ENCODE measurements around the gene PTAFR.
A peak's percentile ranks its signal among the peaks of the same experiment; 100 is the strongest.

PTAFR gene

DNA sequence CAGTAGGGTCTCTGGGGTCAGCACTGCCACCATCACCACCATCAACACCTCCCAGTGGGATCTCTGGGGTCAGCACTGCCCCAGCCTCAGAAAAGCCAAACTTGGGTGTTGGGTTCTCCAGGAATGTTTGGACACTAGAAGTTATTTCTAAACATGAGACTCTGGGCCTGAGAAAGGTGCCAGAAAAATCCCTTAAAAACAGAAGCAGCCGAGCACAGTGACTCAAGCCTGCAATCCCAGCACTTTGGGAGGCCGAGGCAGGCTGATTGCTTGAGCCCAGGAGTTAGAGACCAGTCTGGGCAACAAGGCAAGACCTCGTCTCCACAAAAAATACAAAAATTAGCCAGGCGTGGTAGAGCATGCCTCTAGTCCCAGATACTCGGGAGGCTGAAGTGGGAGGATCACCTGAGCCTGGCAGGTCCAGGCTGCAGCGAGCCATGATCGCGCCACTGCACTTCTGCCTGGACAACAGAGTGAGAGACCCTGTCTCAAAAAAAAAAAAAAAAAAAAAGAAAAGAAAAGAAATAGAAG, 470 bp downstream of the PTAFR start:
- no peak for DNase-seq

DNA sequence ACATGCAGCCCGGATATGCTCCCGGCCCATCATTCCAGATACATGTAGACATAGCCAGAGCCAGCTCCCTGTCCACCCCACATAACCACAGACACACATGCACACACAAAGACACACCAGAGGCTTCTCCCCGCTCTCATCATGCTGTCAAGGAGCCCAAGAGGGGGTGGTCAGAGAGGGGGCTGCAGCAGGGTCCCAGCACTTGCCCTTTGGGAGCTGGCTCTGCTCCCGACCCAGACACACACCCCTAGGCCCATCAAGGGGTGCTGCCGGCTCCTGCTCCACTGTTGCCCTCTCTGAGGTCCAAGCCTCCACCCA, 2.6 kb downstream of the PTAFR start:
- DNase-seq: no peak

DNA sequence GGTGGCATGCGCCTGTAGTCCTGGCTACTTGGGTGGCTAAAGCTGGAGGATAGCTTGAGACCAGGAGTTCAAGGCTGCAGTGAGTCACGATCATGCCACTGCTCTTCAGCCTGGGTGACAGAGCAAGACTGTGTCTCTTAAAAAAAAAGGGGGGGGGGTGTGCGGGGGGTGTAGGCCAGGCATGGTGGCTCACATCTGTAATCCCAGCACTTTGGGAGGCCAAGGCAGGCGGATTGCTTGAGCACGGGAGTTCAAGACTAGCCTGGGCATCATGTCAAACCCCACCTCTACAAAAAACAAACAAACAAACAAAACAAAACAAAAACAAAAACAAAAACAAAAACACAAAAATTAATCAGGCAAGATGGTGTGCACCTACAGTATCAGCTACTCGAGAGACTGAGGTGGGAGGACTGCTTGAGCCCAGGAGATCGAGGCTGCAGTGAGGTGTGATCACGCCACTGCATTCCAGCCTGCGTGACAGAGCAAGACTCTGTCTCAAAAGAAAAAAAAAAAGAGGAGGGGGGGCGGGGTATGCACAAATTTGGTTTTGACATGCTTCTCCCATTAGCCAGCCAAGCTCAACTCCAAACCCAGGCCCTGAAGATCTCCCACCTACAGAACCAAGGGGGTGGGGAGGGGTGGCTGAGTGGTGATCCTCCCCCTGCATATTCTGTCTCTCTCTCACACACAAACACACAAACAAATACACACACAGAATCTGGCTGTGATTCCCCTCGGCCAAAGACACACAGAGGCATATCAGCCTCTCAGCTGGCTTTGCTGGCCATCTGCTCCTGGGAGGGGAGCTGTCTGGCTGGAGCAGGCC, 3.1 kb downstream of the PTAFR start:
- DNase-seq: no peak

DNA sequence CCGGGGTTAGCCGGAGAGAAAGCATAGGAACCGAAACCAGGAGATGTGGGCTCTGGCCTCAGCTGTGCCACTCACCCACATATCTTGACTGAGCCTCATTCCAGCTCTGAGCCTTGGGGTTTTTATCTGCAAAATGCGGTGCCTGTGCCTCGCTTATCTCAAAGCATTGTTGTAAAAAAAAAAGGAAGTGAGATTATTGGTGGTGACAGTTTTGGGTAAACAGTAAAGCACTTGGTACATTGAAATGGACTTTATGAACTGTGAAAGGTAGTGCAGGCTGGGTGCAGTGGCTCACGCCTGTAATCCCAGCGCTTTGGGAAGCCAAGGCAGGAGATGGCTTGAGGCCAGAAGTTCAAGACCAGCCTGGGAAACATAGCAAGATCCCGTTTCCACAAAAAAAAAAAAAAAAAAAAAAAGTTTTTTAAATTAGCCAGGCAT, 3.8 kb downstream of the PTAFR start:
- peak; percentile 32 for DNase-seq

DNA sequence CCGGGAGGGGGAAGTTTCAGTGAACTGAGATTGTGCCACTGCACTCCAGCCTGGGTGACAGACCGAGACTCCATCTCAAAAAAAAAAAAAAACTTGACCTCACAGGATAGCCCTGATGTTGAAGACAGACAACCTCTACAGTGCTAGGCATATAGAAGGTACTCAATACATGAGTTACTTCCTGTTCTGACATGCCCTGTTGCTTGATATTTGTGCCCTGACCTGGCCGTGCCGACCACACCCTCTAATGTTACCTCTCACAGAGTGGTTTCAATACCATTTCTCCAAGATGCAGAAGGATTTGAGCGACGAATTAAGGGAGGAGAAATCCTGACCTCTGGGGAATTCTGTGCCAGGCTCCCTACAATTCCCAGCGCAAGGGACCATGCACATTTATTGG, 5.2 kb downstream of the PTAFR start:
- no peak for DNase-seq

DNA sequence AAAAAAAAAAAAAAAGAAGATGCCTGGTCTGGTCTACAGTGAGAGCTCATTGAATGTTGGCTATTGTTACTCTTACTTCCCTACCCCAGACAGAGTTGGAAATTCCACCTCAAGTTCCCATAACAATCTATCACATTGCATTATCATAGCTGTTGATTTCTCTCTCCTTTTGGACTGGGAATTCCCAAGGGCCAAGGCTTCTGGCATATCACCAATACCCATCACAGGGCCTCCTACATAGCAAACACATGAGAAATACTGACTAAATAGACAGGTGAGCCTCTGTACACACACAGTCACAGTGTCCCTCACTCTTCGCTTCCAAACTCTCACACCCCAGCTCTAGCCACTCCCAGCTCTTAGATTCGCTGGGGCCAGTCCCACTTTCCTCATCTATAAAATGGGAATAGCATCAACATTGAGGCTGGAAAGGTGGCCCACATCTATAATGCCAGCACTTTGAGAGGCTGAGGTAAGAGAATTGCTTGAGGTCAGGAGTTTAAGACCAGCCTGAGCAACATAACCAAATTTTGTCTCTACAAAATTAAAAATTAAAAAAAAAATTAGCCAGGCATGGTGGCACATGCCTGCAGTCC, 6.4 kb downstream of the PTAFR start:
- DNase-seq: no peak

DNA sequence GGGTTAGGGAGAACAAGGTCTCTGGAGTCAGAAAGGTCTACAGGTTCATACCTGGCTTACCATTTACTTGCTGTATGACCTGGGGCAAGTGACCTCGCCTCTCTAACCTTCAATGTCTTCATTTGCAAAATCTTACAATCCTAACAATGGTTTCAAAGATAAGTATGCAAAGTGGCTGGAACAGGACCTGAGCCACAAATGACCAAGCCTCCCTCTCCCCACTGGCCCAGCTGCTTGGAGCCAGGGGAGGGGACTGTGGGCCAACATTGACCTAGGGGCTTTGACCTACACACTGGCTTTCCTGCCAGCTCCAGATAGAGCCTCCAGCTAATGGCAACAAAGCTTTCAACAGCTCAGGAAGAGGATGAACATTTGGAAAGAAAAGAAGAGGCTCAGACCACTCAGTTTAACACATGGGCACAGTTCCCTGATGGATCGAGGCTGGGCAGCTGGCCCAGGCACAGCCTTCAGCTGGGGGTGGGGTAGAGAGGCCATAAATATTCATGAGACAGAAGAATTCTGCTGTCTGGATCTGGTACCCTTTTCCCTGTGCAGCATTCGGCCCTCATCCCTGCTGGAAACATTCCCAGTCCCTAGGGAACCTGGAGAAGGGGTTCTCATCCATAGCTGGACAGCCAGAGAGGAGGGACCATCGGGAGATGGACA, 12.9 kb downstream of the PTAFR start:
- DNase-seq: no peak

DNA sequence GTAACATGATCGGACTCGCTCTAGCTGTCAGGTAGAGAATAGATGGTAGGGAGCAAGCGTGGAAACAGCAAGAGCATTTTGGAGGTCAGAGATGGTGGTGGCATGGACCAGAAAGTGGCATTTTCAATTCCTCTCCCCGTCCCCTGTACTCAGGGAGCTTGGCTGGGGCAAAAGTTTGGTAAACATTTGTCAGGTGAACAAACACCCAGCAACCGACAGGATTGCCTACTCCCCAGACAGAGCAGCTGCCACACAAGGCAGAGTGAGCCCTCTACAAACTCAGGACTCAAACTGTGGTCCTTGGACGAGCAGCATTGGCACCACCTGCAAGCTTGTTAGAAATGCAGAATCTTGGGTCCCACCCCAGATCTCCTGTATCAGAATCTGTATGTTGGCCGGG, 14.3 kb downstream of the PTAFR start:
- no peak for DNase-seq

DNA sequence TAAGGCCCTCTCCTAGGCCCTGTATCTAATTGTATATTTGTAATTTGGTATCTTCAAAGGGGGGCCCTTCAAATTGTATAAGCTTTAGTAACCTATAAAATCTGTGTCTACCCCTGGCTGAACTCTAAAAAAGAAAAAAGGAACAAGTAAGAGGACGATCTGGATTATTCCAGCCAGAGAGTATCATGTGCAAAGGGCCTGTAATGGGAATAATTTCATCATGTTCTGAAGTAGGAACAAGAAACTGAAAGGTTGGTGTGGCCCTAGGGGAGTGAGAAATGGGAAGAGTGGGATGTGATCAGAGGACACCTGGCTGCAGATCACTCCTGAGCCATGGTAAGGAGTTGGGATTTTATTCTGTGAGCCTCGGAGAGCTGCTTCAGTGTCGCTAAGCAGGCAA, 14.7 kb downstream of the PTAFR start:
- DNase-seq: no peak

DNA sequence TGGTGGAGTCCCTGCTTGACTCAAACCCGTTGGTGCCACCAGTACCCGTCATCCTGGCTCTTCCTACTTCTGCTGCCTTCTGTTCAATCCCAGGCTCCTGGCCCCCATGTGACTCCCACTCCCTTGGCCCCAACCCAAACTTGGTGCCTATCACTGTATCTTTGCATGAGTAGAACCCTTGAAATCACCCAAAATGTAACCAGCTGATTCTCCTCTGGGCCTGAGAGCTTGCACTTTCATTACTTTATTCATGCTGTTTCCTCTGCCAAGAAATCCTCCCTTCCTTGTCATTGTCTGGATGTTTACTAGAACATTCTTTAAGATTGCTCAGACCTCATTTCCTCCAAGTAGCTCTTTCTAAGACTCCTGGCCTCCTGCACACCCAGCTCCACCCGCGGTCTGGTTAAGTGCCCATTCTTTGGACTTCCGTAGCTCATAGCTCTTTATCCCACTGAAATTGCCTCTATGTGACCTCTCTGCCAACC, 15.7 kb downstream of the PTAFR start:
- DNase-seq: no peak

DNA sequence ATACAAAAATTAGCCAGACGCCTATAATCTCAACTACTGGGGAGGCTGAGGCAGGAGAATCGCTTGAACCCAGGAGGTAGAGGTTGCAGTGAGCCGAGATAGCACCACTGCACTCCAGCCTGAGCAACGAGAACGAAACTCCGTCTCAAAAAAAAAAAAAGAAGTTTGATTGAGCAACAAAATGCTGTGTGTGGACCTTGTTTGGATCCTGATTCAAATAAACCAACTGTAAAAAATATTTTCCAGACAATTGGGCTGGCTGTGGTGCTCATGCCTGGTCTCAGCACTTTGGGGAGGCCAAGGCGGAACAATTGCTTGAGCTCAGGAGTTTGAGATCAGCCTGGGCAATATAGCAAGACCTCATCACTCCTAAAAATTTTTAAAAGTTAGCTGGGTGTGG, 16.8 kb downstream of the PTAFR start:
- DNase-seq: no peak

DNA sequence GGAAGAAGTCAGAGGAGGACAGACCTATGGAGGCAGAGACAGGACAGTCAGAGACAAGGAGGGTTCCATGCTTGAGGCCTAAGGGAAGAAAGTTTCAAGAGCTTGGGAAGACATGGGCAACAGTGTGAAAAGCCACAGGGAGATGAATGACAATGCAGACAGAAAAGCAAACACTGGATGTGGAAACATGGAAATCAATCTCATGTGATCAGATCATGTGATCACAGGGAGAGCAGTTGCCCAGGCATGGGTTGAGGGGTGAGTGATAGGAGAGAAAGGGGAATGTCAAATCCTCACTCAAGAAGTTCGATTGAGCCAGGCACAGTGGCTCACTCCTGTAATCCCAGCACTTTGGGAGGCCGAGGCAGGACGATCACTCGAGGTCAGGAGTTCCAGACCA, 17.2 kb downstream of the PTAFR start:
- DNase-seq: no peak

DNA sequence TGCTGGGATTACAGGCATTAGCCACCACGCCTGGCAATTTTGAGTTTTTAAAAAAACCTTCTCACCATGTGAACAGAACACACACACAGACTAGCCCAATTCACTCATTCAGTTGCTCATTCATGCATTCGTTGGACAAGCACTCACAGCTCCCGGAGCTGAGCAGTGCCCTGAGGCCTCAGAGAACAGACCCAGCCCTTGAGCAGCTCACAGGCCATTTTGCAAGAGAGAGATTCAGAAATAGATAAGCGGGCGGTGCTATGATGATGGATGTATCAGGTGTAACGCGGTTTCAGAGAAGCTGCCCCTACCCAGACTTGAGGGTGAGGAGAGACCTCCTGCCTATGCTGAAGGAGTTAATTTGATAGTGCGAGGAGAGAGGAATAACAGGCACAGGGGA, 18.6 kb downstream of the PTAFR start:
- DNase-seq: no peak

DNA sequence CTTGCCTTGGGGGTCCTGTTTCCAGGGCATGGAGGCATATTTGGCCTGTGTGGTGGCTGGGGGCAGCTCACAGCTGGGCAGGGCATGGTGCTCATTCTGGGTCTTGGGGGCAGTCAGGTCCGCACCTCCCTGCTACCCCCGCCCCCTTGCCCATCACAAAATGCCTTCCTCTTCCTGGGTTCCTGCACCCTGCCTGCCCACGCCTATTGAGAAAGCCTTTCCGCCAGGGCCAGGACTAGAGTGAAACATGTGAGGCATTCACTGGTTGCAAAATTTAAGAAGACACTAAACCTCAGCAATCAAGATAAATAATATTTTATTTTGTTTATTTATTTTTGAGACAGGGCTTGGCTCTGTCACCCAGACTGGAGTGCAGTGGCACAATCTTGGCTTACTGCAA, 19.7 kb downstream of the PTAFR start:
- no peak for DNase-seq

DNA sequence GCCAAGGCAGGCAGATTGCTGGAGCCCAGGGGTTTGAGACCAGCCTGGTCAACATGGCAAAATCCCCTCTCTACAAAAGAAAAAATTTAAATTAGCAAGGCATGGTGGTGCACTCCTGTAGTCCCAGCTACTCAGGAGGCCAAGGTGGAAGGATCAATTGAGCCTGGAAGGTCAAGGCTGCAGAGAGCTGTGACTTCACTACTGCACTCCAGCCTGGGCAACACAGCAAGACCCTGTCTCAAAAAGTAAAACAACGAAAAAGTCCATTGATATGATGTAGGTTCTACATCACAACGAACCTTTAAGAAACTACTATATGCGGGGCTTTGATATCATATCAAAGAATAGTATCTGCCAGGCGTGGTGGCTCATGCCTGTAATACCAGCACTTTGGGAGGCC, 20.9 kb downstream of the PTAFR start:
- DNase-seq: no peak

DNA sequence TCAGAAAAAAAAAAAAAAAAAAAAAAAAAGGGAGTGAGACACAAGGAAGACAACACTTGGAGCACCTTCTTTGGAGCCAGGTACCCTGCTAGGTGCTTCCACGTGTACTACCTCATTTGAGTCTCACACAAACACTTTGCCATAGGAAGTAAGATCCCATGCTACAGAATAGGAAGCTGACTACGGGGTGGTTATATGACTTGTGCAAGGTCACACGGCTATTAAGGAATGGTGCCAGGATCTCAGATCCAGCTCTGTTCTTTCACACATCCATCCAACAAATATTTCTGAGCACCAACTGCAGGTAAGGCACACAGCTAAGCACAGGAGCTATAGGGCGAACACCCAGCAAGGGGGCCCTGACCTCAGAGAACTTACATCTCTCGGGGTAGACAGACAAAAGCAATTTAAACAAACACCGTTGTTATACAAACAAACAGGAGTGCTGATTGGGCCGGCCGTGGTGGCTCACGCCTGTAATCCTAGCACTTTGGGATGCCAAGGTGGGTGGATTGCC, 22.4 kb downstream of the PTAFR start:
- DNase-seq: no peak

DNA sequence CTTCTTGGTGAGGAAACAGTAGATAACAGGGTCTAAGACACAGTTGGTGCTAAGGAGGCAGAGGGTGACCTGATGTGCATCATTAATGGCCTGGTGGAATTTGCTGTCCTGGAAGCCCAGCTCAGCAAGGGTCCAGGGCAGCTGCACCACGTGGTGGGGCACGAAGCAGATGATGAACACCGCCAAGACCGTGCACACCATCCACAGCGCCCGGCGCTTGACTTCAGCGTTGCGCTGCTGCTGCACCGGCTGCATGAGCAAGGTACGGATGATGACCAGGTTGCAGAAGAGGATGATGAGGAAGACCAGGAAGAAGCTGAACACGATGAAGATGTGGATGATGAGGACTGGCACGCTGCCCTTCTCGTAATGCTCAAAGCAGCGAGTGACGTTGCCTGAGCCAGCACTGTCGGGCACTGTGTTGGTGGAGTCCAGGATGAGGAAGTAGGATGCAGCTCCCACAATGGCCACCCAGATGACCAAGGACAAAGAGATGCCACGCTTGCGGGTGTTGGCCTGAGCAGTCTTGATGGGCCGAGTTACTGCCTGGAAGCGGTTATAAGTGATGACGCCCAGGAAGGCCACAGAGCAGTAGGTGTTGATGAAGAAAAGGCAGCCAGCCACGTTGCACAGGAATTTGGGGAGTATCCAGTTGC, 26.2 kb downstream of the PTAFR start:
- DNase-seq: no peak

DNA sequence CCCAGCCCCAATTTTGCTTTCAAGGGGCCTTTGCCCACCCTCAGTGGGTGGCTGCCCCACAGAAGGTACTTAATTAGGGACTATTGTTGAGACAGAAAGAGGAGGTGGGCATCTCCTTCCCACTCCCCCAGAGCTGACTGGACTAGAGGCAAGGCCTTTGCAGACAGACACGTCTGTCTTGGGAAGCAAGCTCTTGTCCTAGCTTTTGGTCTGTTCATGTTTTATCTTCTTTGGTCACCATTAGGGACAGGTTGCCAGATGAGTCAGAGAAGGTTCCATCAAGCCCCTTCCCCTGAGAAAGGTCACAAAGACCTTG, 27.7 kb downstream of the PTAFR start:
- DNase-seq: no peak

DNA sequence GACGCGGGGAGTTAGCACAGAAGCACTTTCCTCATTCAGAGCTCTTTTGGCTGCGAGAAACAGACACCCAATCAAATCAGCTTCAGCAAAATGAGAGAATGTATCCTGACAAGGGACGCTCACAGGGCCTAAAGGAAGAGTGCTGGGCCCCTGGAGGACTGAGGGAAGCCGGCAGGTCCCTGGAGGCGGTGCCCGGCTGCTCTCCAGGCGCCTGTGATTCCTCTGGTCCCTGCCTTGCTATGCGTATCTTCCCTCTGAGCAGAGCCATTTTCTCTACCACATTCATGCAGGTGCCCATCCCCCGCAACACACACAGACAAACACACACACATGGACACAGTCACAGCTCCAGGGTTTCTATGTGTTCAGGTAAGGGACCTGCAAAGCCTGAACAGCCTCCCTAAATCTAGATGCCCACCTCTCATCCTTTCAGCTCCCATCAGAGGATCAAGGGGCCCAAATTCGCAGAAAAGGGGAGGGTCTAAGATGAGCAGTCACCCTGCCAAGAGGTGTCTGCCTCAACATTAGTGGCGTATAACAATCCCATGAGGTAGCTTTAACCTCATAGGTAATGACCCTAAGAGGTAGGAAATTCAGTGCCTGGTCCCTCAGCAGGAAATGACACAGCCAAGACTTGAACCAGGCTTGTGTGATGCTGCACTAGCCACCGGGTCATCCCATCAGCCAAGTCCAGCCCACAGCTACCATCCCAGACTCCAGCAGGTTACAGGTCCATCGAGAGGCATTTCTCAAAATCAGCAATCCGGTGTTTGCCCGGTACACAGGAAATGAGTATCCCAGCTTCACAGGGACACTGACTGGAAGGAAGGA, 29.0 kb downstream of the PTAFR start:
- no peak for DNase-seq

DNA sequence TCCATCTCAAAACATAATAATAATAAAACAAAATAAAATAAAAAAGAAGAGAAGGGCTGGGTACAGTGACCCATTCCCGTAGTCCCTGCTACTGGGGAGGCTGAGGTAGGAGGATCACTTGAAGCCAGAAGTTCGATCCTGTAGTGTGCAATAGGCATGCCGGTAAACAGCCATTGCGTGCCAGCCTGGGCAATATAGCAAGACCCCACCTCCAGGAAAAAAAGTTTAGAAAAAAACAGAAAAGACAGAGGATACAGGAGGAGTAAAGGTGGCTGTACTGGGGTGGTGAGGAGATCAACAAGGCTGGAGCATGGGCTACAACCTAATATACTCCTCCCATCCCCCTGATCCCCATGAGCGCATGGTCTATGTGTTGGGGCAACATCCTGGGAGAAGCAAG, 30.8 kb downstream of the PTAFR start:
- no peak for DNase-seq

DNA sequence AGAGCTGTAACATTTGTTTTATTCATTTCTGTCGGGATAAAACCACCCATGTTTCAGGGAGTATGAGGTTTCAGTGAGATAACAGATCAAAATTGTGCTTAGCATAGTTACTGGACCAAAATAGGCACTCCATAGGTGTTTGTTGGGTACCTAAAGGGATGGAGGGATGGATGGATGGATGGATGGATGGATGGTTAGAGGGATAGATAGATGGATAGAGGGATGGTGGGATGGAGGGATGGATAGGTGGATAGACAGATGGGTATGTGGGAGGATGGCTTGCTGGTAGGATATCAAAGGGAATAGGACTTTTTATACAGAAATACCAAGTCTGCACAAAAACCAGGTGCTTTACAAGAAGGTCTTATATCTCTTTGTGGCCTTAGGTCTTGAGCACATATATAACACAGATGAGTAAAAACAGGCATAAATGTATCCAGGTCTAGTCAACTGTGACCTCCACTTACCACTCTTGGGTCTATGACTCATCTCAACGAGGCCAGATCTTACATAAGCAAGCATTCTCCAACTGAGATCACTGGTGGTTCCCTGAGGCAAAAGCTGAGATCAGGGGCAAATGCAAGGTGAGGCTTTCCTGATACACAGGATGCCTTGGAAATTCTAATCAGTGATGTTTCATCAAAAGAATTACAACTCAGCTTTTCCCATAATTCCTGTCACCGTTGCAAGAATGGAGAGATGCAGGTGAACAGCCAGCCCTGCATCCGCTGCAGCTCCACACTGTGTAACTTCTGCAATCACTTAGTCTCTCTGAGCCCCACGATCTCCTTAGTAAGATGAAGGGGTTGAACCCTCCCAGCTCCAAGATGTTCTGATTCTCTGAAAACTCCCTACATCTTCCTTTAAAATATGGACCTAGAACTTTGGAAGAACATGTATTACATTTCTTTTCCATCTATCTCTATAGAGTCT, 32.0 kb downstream of the PTAFR start:
- no peak for DNase-seq
